Activated CD4-positive, alpha-beta memory T cell treated with anti-CD3 and anti-CD28 coated beads, Interleukin-2, amount 10 ng/mL, durations not matched to agents 7 days and 5 days (primary cell): ENCODE measurements around the gene MSLN. TPM values are rescaled to one million over a fixed set of nuclear protein-coding genes. Genes with fewer than 3 reads are reported as not detected.

Source experiments
- CTCF ChIA-PET: fragments of 350-600 bp; sonication (Branson Sonifier 250); formaldehyde crosslinking; loops from one replicate; lab custom pipeline; 2021; ENCODE audit warnings: antibody characterized with exemption, inconsistent platforms; lab: Charles Lee
- POLR2A ChIA-PET: fragments of 350-600 bp; sonication (Branson Sonifier 250); formaldehyde crosslinking; loops from one replicate; lab custom pipeline; 2021; ENCODE audit warnings: antibody characterized with exemption; lab: Charles Lee
- DNase-seq: peaks from one replicate; pipeline ENCODE4 v3.0.0-alpha.2; 2020
- H3K27ac Mint-ChIP-seq: one replicate; pipeline ENCODE4 v1.8.0; 2021; ENCODE audit warnings: mild to moderate bottlenecking, mixed read lengths
- H3K27me3 Mint-ChIP-seq: one replicate; pipeline ENCODE4 v1.8.0; 2021; ENCODE audit warnings: mixed read lengths
- H3K36me3 Mint-ChIP-seq: one replicate; pipeline ENCODE4 v1.8.0; 2021; ENCODE audit warnings: low read depth, mixed read lengths
- H3K4me1 Mint-ChIP-seq: one replicate; pipeline ENCODE4 v1.8.0; 2021; ENCODE audit warnings: mixed read lengths
- H3K4me3 Mint-ChIP-seq: one replicate; pipeline ENCODE4 v1.8.0; 2021; ENCODE audit warnings: mild to moderate bottlenecking, mixed read lengths
- H3K9me3 Mint-ChIP-seq: one replicate; pipeline ENCODE4 v1.8.0; 2021; ENCODE audit warnings: mixed read lengths
- total RNA-seq, 2 experiments: library from RNA; stranded (reverse); gene quantifications; one replicate each; pipeline ENCODE4 v1.2.3, GENCODE V29; 2021

Gene MSLN
- total RNA-seq, 2 experiments from 2014 or later = not detected

- Mint-ChIP-seq H3K4me1 (peaks cover 16% of the 10 kb centered on the region), H3K36me3 (peaks cover 3% of the 10 kb centered on the region), H3K27me3 (peaks cover 7% of the 10 kb centered on the region), H3K27ac (no peak overlapping the region), H3K9me3 (no peaks in the 10 kb centered on the region), H3K4me3 (no peak overlapping the region)
- CTCF ChIA-PET = interaction anchor here (1.7 kb wide), 1 partner anchor 20 kb away, joined by 3 read pairs; no protein-coding TSS in a partner anchor
- POLR2A ChIA-PET = interaction anchor here (1.0 to 2.5 kb wide), 4 partner anchors 15 to 159 kb away, joined by 3 to 9 read pairs (median 4); partner anchors contain the start of genes CHTF18, RPUSD1 and WDR24
- DNase-seq = no peak
Observed at GRCh38 chr16:804193-805048, 43.9 kb downstream of the MSLN start.

DNA sequence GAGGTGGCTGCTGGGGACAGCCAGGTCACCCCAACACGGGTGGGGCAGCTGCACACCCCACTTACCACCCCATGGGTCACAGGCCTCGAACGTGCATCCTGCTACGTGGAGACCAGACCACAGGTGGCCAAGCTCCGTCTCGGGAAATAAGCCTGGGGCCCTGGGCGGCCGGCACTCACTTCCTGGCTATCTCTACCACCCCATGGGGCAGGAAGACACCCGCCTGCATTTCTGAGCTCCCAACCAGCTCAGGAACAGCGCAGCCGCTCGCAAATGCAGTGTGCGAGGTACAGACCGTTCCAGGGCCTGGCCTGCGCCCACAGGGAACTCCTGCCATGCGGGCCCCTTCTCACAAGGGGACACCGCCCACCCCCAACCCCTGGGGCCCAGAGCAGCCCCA, 44.9 kb downstream of the MSLN start:
- Mint-ChIP-seq H3K27me3 (peaks cover 5% of the 10 kb centered on the region), H3K27ac (no peak overlapping the region), H3K9me3 (no peaks in the 10 kb centered on the region), H3K36me3 (peaks cover 3% of the 10 kb centered on the region), H3K4me3 (no peak overlapping the region), H3K4me1 (peaks cover 16% of the 10 kb centered on the region)
- CTCF ChIA-PET = no interaction called here
- POLR2A ChIA-PET = no interaction called here
- no peak for DNase-seq

- no peaks in the 10 kb centered on the region for H3K9me3 Mint-ChIP-seq
- ChIA-PET CTCF (interaction anchor here (0.7 to 1.3 kb wide), 2 partner anchors 19 to 52 kb away, joined by 5 to 6 read pairs; partner anchors contain the start of genes CHTF18 and RPUSD1), POLR2A (interaction anchor here (0.8 to 1.5 kb wide), 5 partner anchors 12 to 171 kb away, joined by 3 to 8 read pairs (median 4); partner anchors contain the start of genes CHTF18, METTL26 and RPUSD1)
- peaks cover 3% of the 10 kb centered on the region for H3K36me3 Mint-ChIP-seq
- H3K4me3 Mint-ChIP-seq = peak overlapping the region; percentile 97
- peaks cover 16% of the 10 kb centered on the region for H3K4me1 Mint-ChIP-seq
- H3K27ac Mint-ChIP-seq = peak overlapping the region; percentile 83
- H3K27me3 Mint-ChIP-seq = peaks cover 6% of the 10 kb centered on the region
- peak; percentile 91 for DNase-seq
Observed at GRCh38 chr16:807347-808084, 47.0 kb downstream of the MSLN start.

DNA sequence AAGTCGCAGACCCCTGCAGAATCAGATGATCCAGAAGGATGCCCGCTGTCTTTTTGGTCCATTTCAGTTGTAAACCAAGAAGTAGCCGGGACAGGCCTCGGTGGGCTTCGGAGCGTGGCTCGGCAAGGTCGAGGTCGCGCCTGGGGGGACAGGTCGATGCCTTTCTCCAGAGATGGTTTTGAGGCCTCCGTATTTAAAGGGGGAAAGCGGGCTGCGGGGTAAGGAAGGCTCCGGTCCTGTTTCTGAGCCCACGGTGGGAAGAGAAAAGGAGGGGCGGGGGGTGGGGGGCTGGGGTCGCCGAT, 47.5 kb downstream of the MSLN start:
- peak overlapping the region; percentile 97 for H3K4me3 Mint-ChIP-seq
- no peaks in the 10 kb centered on the region for H3K9me3 Mint-ChIP-seq
- peaks cover 3% of the 10 kb centered on the region for H3K36me3 Mint-ChIP-seq
- H3K27ac Mint-ChIP-seq = peak overlapping the region; percentile 83
- peaks cover 10% of the 10 kb centered on the region for H3K27me3 Mint-ChIP-seq
- CTCF ChIA-PET = no interaction called here
- peaks cover 16% of the 10 kb centered on the region for H3K4me1 Mint-ChIP-seq
- DNase-seq = no peak
- POLR2A ChIA-PET = no interaction called here

GRCh38 chr16:813204-813915, 52.8 kb downstream of the MSLN start:
- ChIA-PET CTCF (interaction anchor here (0.5 kb wide), 1 partner anchor 11 kb away, joined by 3 read pairs; no protein-coding TSS in a partner anchor), POLR2A (no interaction called here)
- Mint-ChIP-seq H3K4me3 (no peak overlapping the region), H3K27me3 (peaks cover 28% of the 10 kb centered on the region), H3K36me3 (no peaks in the 10 kb centered on the region), H3K27ac (no peak overlapping the region), H3K4me1 (peaks cover 4% of the 10 kb centered on the region), H3K9me3 (no peaks in the 10 kb centered on the region)
- DNase-seq = peak; percentile 45

GRCh38 chr16:813916-814412, 53.4 kb downstream of the MSLN start:
- H3K4me3 Mint-ChIP-seq = no peak overlapping the region
- H3K27ac Mint-ChIP-seq = no peak overlapping the region
- ChIA-PET CTCF (no interaction called here), POLR2A (no interaction called here)
- no peak for DNase-seq
- peaks cover 28% of the 10 kb centered on the region for H3K27me3 Mint-ChIP-seq
- H3K36me3 Mint-ChIP-seq = no peaks in the 10 kb centered on the region
- no peaks in the 10 kb centered on the region for H3K4me1 Mint-ChIP-seq
- no peaks in the 10 kb centered on the region for H3K9me3 Mint-ChIP-seq

GRCh38 chr16:814974-815373, 54.4 kb downstream of the MSLN start:
- no peaks in the 10 kb centered on the region for H3K36me3 Mint-ChIP-seq
- peaks cover 9% of the 10 kb centered on the region for H3K4me1 Mint-ChIP-seq
- ChIA-PET POLR2A (no interaction called here), CTCF (no interaction called here)
- H3K27ac Mint-ChIP-seq = no peak overlapping the region
- peaks cover 30% of the 10 kb centered on the region for H3K27me3 Mint-ChIP-seq
- H3K9me3 Mint-ChIP-seq = no peaks in the 10 kb centered on the region
- no peak for DNase-seq
- H3K4me3 Mint-ChIP-seq = no peak overlapping the region

- ChIA-PET CTCF (interaction anchor here (0.7 kb wide), 1 partner anchor 242 kb away, joined by 4 read pairs; no protein-coding TSS in a partner anchor), POLR2A (no interaction called here)
- H3K4me1 Mint-ChIP-seq = peaks cover 12% of the 10 kb centered on the region
- no peak for DNase-seq
- peaks cover 32% of the 10 kb centered on the region for H3K27me3 Mint-ChIP-seq
- no peak overlapping the region for H3K27ac Mint-ChIP-seq
- no peaks in the 10 kb centered on the region for H3K9me3 Mint-ChIP-seq
- H3K4me3 Mint-ChIP-seq = no peak overlapping the region
- no peaks in the 10 kb centered on the region for H3K36me3 Mint-ChIP-seq
Observed at GRCh38 chr16:815861-816260, 55.3 kb downstream of the MSLN start.

GRCh38 chr16:817001-817906, 56.7 kb downstream of the MSLN start:
- DNase-seq = no peak
- Mint-ChIP-seq H3K4me1 (peaks cover 12% of the 10 kb centered on the region), H3K4me3 (no peak overlapping the region), H3K27ac (no peak overlapping the region), H3K27me3 (peaks cover 28% of the 10 kb centered on the region), H3K36me3 (no peaks in the 10 kb centered on the region), H3K9me3 (no peaks in the 10 kb centered on the region)
- ChIA-PET CTCF (no interaction called here), POLR2A (no interaction called here)

DNA sequence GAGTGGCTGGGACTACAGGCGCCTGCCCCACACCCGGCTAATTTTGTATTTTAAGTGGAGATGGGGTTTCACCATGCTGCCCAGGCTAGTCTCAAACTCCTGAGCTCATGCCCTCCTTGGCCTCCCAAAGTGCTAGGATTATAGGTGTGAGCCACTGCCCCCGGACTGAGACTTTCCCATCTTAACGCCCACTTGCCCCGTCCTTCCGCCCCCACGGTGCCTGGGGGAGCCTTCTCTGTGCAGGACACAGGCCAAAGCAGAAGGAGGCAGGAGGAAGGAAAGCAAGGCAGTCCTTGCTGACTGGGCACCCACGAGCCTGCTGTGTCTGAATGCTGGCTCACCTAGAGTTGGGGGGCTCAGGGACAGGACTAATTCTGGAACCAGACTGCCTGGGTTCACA, 57.6 kb downstream of the MSLN start:
- Mint-ChIP-seq H3K36me3 (no peaks in the 10 kb centered on the region), H3K27ac (no peak overlapping the region), H3K9me3 (no peaks in the 10 kb centered on the region), H3K4me1 (peaks cover 12% of the 10 kb centered on the region), H3K27me3 (peaks cover 23% of the 10 kb centered on the region), H3K4me3 (no peak overlapping the region)
- CTCF ChIA-PET = no interaction called here
- POLR2A ChIA-PET = no interaction called here
- no peak for DNase-seq
